Neural cell (in vitro differentiated cells): ENCODE results near the gene BNIP3.

Experiments used
- EZH2 ChIP-seq: fragments of 200-600, 300-800 bp; shearing (Covaris generic), sonication (generic); IDR thresholded peaks from 2 replicates; pipeline ENCODE4 v1.6.1; 2014; ENCODE audit warnings: antibody characterized with exemption, low read length, borderline replicate concordance, mild to moderate bottlenecking; ENCODE audit not compliant: insufficient read depth, poor library complexity, severe bottlenecking
- POLR2AphosphoS5 ChIP-seq: IDR thresholded peaks from 2 replicates; pipeline ENCODE4 v1.6.1; 2012
- RAD21 ChIP-seq: fragments of 450-650 bp; conservative IDR thresholded peaks from 2 replicates; pipeline ENCODE4 v1.6.1; 2014; ENCODE audit warnings: antibody characterized with exemption, mild to moderate bottlenecking, moderate library complexity
- TAF1 ChIP-seq: IDR thresholded peaks from 2 replicates; pipeline ENCODE4 v1.6.1; 2012; ENCODE audit warnings: low read depth
- TF ChIP-seq, protein P1 (sequence below): fragments of 450-650 bp; IDR thresholded peaks from 2 replicates; pipeline ENCODE4 v1.5.1; 2014; ENCODE audit warnings: antibody characterized with exemption, mild to moderate bottlenecking, moderate library complexity; ENCODE audit not compliant: poor library complexity, severe bottlenecking
- TF ChIP-seq, protein P2 (sequence below): IDR thresholded peaks from 2 replicates; pipeline ENCODE4 v1.6.1; 2012; ENCODE audit warnings: borderline replicate concordance

DNA sequence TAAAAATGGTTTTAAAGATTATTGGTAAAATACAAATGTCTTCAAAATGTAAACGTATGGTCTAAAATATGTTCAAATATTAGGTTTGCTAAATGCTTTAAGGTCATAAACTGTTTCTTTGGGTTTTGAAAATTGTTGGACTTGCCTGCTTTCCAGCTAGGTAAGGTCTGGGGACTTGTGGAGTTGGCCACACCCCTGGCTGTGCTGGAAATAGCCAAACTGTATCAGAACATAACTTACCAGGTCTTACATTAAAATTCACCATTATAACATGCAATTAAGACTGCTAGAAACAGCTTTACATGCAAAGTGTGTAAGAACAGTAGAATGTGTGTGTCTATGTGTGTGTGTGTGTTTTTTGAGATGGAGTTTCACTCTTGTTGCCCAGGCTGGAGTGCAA, 29.7 kb upstream of the BNIP3 start:
- TF ChIP-seq POLR2AphosphoS5 (no peak), EZH2 (no peak), TAF1 (no peak), RAD21 (no peak)
- TF ChIP-seq, protein P1, sequence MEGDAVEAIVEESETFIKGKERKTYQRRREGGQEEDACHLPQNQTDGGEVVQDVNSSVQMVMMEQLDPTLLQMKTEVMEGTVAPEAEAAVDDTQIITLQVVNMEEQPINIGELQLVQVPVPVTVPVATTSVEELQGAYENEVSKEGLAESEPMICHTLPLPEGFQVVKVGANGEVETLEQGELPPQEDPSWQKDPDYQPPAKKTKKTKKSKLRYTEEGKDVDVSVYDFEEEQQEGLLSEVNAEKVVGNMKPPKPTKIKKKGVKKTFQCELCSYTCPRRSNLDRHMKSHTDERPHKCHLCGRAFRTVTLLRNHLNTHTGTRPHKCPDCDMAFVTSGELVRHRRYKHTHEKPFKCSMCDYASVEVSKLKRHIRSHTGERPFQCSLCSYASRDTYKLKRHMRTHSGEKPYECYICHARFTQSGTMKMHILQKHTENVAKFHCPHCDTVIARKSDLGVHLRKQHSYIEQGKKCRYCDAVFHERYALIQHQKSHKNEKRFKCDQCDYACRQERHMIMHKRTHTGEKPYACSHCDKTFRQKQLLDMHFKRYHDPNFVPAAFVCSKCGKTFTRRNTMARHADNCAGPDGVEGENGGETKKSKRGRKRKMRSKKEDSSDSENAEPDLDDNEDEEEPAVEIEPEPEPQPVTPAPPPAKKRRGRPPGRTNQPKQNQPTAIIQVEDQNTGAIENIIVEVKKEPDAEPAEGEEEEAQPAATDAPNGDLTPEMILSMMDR = no peak
- TF ChIP-seq, protein P2, sequence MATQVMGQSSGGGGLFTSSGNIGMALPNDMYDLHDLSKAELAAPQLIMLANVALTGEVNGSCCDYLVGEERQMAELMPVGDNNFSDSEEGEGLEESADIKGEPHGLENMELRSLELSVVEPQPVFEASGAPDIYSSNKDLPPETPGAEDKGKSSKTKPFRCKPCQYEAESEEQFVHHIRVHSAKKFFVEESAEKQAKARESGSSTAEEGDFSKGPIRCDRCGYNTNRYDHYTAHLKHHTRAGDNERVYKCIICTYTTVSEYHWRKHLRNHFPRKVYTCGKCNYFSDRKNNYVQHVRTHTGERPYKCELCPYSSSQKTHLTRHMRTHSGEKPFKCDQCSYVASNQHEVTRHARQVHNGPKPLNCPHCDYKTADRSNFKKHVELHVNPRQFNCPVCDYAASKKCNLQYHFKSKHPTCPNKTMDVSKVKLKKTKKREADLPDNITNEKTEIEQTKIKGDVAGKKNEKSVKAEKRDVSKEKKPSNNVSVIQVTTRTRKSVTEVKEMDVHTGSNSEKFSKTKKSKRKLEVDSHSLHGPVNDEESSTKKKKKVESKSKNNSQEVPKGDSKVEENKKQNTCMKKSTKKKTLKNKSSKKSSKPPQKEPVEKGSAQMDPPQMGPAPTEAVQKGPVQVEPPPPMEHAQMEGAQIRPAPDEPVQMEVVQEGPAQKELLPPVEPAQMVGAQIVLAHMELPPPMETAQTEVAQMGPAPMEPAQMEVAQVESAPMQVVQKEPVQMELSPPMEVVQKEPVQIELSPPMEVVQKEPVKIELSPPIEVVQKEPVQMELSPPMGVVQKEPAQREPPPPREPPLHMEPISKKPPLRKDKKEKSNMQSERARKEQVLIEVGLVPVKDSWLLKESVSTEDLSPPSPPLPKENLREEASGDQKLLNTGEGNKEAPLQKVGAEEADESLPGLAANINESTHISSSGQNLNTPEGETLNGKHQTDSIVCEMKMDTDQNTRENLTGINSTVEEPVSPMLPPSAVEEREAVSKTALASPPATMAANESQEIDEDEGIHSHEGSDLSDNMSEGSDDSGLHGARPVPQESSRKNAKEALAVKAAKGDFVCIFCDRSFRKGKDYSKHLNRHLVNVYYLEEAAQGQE = no peak
